HG03520 (cell line): ENCODE data around the gene IFNGR1.

Experiments used
- ATAC-seq: cut with Tn5 transposase; IDR thresholded peaks from one replicate; pipeline ENCODE4 v1.9.1; 2021; ENCODE audit warnings: mild to moderate bottlenecking, moderate library complexity; ENCODE audit not compliant: unreplicated experiment

The IFNGR1 gene

GRCh38 chr6:137159912-137160311 lies 59.3 kb downstream of the IFNGR1 start:
- no peak for ATAC-seq

GRCh38 chr6:137157601-137158000 lies 61.6 kb downstream of the IFNGR1 start:
- ATAC-seq = no peak

GRCh38 chr6:137156650-137157049 lies 62.5 kb downstream of the IFNGR1 start:
- no peak for ATAC-seq

DNA sequence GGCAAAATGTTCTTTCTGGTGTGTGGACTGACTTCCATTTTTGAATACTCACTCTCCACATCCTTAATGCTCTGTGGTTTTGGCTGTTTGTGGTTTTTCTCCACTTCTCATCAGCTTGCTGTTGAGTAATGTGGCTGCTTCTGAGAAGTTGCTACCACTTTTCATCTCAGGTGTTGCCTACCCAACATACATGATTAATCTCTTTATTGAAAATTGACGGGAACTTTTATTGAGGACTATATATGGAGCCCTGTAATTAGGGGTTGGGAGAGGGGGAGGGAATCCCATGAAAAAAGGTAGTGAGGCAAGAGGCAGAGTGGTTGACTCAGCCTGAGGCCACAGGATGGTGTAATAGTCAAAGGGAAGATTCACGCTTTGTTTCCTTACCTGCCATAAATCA lies 63.4 kb downstream of the IFNGR1 start:
- ATAC-seq = no peak

- ATAC-seq = no peak
Measured at GRCh38 chr6:137150072-137150471, 69.1 kb downstream of the IFNGR1 start.

- ATAC-seq = no peak
Measured at GRCh38 chr6:137149035-137149393, 70.2 kb downstream of the IFNGR1 start.

DNA sequence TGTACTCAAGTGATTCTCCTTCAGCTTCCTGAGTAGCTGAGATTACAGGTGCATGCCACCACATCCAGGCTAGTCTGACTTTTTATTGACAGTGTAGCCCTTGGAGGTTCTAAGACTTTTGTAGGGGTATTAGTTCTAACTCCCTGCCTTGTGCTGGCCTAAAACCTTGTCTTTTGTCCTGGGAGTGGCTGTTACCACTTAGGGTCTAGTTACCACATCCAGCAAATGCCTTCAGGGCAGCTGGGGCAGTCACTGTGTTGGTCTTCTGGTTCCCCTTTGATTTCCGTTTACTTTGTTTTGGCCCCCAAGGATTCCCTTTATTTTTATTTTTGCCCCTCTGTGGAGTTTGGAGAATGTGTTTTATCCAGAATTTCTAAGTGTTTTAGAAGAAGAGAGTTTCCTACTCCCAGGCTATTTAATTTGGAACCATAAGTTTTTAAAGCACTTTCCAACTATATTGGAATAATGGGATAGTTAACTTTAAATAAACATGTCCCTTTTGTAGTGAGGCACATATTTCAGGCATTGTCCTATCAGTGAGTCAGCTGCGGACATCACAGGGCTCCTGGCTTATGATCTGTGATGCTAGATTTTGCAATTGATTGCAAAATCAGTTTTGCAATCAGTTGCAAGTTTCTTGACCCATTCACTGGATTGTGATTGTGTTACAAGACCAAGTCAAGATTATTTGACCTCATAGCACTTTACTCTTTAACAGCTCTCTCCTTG lies 70.7 kb downstream of the IFNGR1 start:
- no peak for ATAC-seq
